ENCODE data around the gene SPATA13. TPM values are rescaled to one million over a fixed set of nuclear protein-coding genes. Genes with fewer than 3 reads are reported as not detected.

Gene SPATA13
- total RNA-seq, 4 donors from 2014 or later: 20.0 to 47.4 (median 27.6) TPM

GRCh38 chr13:24301911-24302310 is 141.4 kb downstream of the SPATA13 start:
- H3K27ac ChIP-seq: no peak overlapping the region
- intact Hi-C loops (cut with DNase I; ENCODE audit: low total_unique reads): no loop called here
- no peaks in the 10 kb centered on the region for H3K9me3 ChIP-seq
- no peaks in the 10 kb centered on the region for H3K4me1 ChIP-seq
- H3K27me3 ChIP-seq: no peaks in the 10 kb centered on the region
- TF ChIP-seq CTCF (IDR thresholded peaks at IDR 0.05): no peak
- TF ChIP-seq POLR2A (IDR thresholded peaks at IDR 0.05): no peak
- DNase-seq: no peak
- H3K4me3 ChIP-seq: no peak overlapping the region
- no peaks in the 10 kb centered on the region for H3K36me3 ChIP-seq

GRCh38 chr13:24304620-24305019 is 144.1 kb downstream of the SPATA13 start:
- H3K27me3 ChIP-seq: no peaks in the 10 kb centered on the region
- H3K36me3 ChIP-seq: no peaks in the 10 kb centered on the region
- H3K27ac ChIP-seq: no peak overlapping the region
- DNase-seq: no peak
- TF ChIP-seq CTCF (IDR thresholded peaks at IDR 0.05) (no peak), POLR2A (IDR thresholded peaks at IDR 0.05) (no peak)
- no peaks in the 10 kb centered on the region for H3K4me1 ChIP-seq
- intact Hi-C loops (cut with DNase I; ENCODE audit: low total_unique reads): no loop called here
- no peaks in the 10 kb centered on the region for H3K9me3 ChIP-seq
- H3K4me3 ChIP-seq: no peak overlapping the region

GRCh38 chr13:24306632-24307031 is 146.1 kb downstream of the SPATA13 start:
- intact Hi-C loops (cut with DNase I; ENCODE audit: low total_unique reads): no loop called here
- no peak for DNase-seq
- H3K27ac ChIP-seq: no peak overlapping the region

GRCh38 chr13:24307211-24308067 is 146.9 kb downstream of the SPATA13 start:
- H3K36me3 ChIP-seq: no peaks in the 10 kb centered on the region

More at GRCh38 chr13:24306632-24307031, 146.1 kb downstream of the SPATA13 start:
- TF ChIP-seq CTCF (IDR thresholded peaks at IDR 0.05) (no peak), POLR2A (IDR thresholded peaks at IDR 0.05) (no peak)
- Histone ChIP-seq H3K4me3 (no peak overlapping the region), H3K9me3 (no peaks in the 10 kb centered on the region), H3K4me1 (no peaks in the 10 kb centered on the region), H3K27me3 (no peaks in the 10 kb centered on the region), H3K36me3 (no peaks in the 10 kb centered on the region)

More at GRCh38 chr13:24307211-24308067, 146.9 kb downstream of the SPATA13 start:
- no peak for DNase-seq
- H3K27me3 ChIP-seq: no peaks in the 10 kb centered on the region
- TF ChIP-seq POLR2A (IDR thresholded peaks at IDR 0.05): no peak
- TF ChIP-seq CTCF (IDR thresholded peaks at IDR 0.05): no peak
- H3K4me3 ChIP-seq: no peak overlapping the region
- H3K4me1 ChIP-seq: no peaks in the 10 kb centered on the region
- no peak overlapping the region for H3K27ac ChIP-seq
- no peaks in the 10 kb centered on the region for H3K9me3 ChIP-seq
- intact Hi-C loops (cut with DNase I; ENCODE audit: low total_unique reads): no loop called here

All from uterus (tissue), 4 donors.